ENCODE data around the gene HEMGN.
A peak's percentile ranks its signal among the peaks of the same experiment; 100 is the strongest.
"Not testable (repeated sequence)": the region's sequence is repeated elsewhere in the genome, so short reads cannot be mapped to it uniquely, and the experiment has no call there.

Gene HEMGN

GRCh38 chr9:97938081-97938644 lies at the start of gene HEMGN:
Gene HEMGN, minus strand, starts transcription at chr9:97938172. Its CDS starts 36 bp downstream, at chr9:97938136.
- no peak for DNase-seq

GRCh38 chr9:97987487-97987886 lies 49.5 kb upstream of the HEMGN start:
- no peak for DNase-seq

- DNase-seq, result no peak
Observed at GRCh38 chr9:97985058-97985861, 47.3 kb upstream of the HEMGN start.

GRCh38 chr9:97984188-97985057 lies 46.5 kb upstream of the HEMGN start:
- DNase-seq, result peak; percentile 51 to 66

GRCh38 chr9:97983589-97984187 lies 45.7 kb upstream of the HEMGN start:
- DNase-seq, result peak in 1 of 2 donors; percentile 30

GRCh38 chr9:97982683-97983588 lies 45.0 kb upstream of the HEMGN start, which contains the start of gene ANP32B:
Gene ANP32B, plus strand, starts transcription at chr9:97983341. Its CDS starts 215 bp downstream, at chr9:97983556.
- peak; percentile 86 to 91 for DNase-seq

GRCh38 chr9:97981846-97982682 lies 44.1 kb upstream of the HEMGN start:
- DNase-seq, result no peak

GRCh38 chr9:97980918-97981845 lies 43.2 kb upstream of the HEMGN start:
- DNase-seq, result peak; percentile 53 to 54

GRCh38 chr9:97980479-97980803 lies 42.5 kb upstream of the HEMGN start:
- peak in 1 of 2 donors; percentile 16 for DNase-seq

GRCh38 chr9:97979788-97980478 lies 42.0 kb upstream of the HEMGN start:
- DNase-seq, result no peak

- no peak for DNase-seq
Observed at GRCh38 chr9:97978371-97979130, 40.6 kb upstream of the HEMGN start.

- DNase-seq, result not testable (repeated sequence)
Observed at GRCh38 chr9:97976633-97977032, 38.7 kb upstream of the HEMGN start.

GRCh38 chr9:97975376-97975775 lies 37.4 kb upstream of the HEMGN start:
- no peak for DNase-seq

- no peak for DNase-seq
Observed at GRCh38 chr9:97972753-97973152, 34.8 kb upstream of the HEMGN start.

GRCh38 chr9:97970165-97970564 lies 32.2 kb upstream of the HEMGN start:
- no peak for DNase-seq

GRCh38 chr9:97969014-97969413 lies 31.0 kb upstream of the HEMGN start:
- no peak for DNase-seq

GRCh38 chr9:97966493-97966892 lies 28.5 kb upstream of the HEMGN start:
- DNase-seq, result no peak

- DNase-seq, result no peak
Observed at GRCh38 chr9:97964901-97965300, 26.9 kb upstream of the HEMGN start.

All from hippocampal formation (tissue), 2 donors.